Nephron (organoid): ENCODE measurements around the gene TEX47.

Experiments used
- H3K27ac Mint-ChIP-seq, 3 experiments: 2 replicates each; pipeline ENCODE4 v1.8.0; 2020; ENCODE audit warnings: mixed read lengths in 3 of 3, mild to moderate bottlenecking in 2 of 3, moderate library complexity in 1 of 3
- H3K27me3 Mint-ChIP-seq: 2 replicates; pipeline ENCODE4 v1.8.0; 2021; ENCODE audit warnings: low read depth, mild to moderate bottlenecking, moderate library complexity, mixed read lengths
- H3K36me3 Mint-ChIP-seq: 2 replicates; pipeline ENCODE4 v1.8.0; 2020; ENCODE audit warnings: low read depth, mixed read lengths
- H3K4me1 Mint-ChIP-seq: 2 replicates; pipeline ENCODE4 v1.8.0; 2020; ENCODE audit warnings: mixed read lengths
- H3K4me3 Mint-ChIP-seq, 3 experiments: 2 replicates each; pipeline ENCODE4 v1.8.0; 2020; ENCODE audit warnings: mild to moderate bottlenecking in 3 of 3, mixed read lengths in 3 of 3, moderate library complexity in 2 of 3
- H3K9me3 Mint-ChIP-seq: 2 replicates; pipeline ENCODE4 v1.8.0; 2020; ENCODE audit warnings: mixed read lengths
- CTCF ChIP-seq, 3 experiments: fragments of 200-600 bp; sonication (generic); IDR thresholded peaks; one replicate each; pipeline ENCODE4 v1.5.0; 2021; ENCODE audit warnings: antibody characterized with exemption in 3 of 3; ENCODE audit not compliant: unreplicated experiment in 3 of 3

TEX47 gene

GRCh38 chr7:88806280-88807037 lies 10.9 kb upstream of the TEX47 start:
- Mint-ChIP-seq H3K9me3 (no peaks in the 10 kb centered on the region), H3K36me3 (no peaks in the 10 kb centered on the region), H3K27me3 (no peaks in the 10 kb centered on the region), H3K4me3 (no peak overlapping the region), H3K27ac (peak overlapping the region; percentile 69 to 95 (median 70)), H3K4me1 (no peaks in the 10 kb centered on the region)
- TF ChIP-seq CTCF (IDR thresholded peaks at IDR 0.05; ENCODE audit: unreplicated experiment in 3 of 3): no peak

GRCh38 chr7:88801046-88801445 lies 5.5 kb upstream of the TEX47 start:
- Mint-ChIP-seq H3K27ac (no peak overlapping the region), H3K36me3 (no peaks in the 10 kb centered on the region), H3K4me1 (no peaks in the 10 kb centered on the region), H3K4me3 (no peak overlapping the region), H3K27me3 (no peaks in the 10 kb centered on the region), H3K9me3 (no peaks in the 10 kb centered on the region)
- TF ChIP-seq CTCF (IDR thresholded peaks at IDR 0.05; ENCODE audit: unreplicated experiment in 3 of 3): no peak

GRCh38 chr7:88792361-88792760 lies 3.2 kb downstream of the TEX47 start:
- no peaks in the 10 kb centered on the region for H3K27me3 Mint-ChIP-seq
- peak overlapping the region in 1 of 3 experiments; percentile 60 for H3K27ac Mint-ChIP-seq
- no peak overlapping the region for H3K4me3 Mint-ChIP-seq
- H3K4me1 Mint-ChIP-seq: no peaks in the 10 kb centered on the region
- TF ChIP-seq CTCF (IDR thresholded peaks at IDR 0.05; ENCODE audit: unreplicated experiment in 3 of 3): no peak
- H3K9me3 Mint-ChIP-seq: no peaks in the 10 kb centered on the region
- no peaks in the 10 kb centered on the region for H3K36me3 Mint-ChIP-seq

GRCh38 chr7:88791891-88792290 lies 3.6 kb downstream of the TEX47 start:
- H3K27ac Mint-ChIP-seq: peak overlapping the region in 2 of 3 experiments; percentile 51 to 60
- no peak overlapping the region for H3K4me3 Mint-ChIP-seq

GRCh38 chr7:88789480-88790064 lies 6.0 kb downstream of the TEX47 start:
- Mint-ChIP-seq H3K27me3 (no peaks in the 10 kb centered on the region), H3K36me3 (no peaks in the 10 kb centered on the region), H3K9me3 (no peaks in the 10 kb centered on the region), H3K27ac (no peak overlapping the region), H3K4me1 (no peaks in the 10 kb centered on the region), H3K4me3 (no peak overlapping the region)
- peak; percentile 54 to 67 (median 57) for TF ChIP-seq CTCF (IDR thresholded peaks at IDR 0.05; ENCODE audit: unreplicated experiment in 3 of 3)

More at GRCh38 chr7:88791891-88792290, 3.6 kb downstream of the TEX47 start:
- no peaks in the 10 kb centered on the region for H3K9me3 Mint-ChIP-seq
- H3K27me3 Mint-ChIP-seq: no peaks in the 10 kb centered on the region
- no peak for TF ChIP-seq CTCF (IDR thresholded peaks at IDR 0.05; ENCODE audit: unreplicated experiment in 3 of 3)
- no peaks in the 10 kb centered on the region for H3K36me3 Mint-ChIP-seq
- H3K4me1 Mint-ChIP-seq: no peaks in the 10 kb centered on the region

GRCh38 chr7:88787777-88788176 lies 7.8 kb downstream of the TEX47 start:
- TF ChIP-seq CTCF (IDR thresholded peaks at IDR 0.05; ENCODE audit: unreplicated experiment in 3 of 3): no peak
- Mint-ChIP-seq H3K36me3 (no peaks in the 10 kb centered on the region), H3K4me1 (no peaks in the 10 kb centered on the region), H3K4me3 (no peak overlapping the region), H3K27ac (no peak overlapping the region), H3K27me3 (no peaks in the 10 kb centered on the region), H3K9me3 (no peaks in the 10 kb centered on the region)
